ENCODE results near the gene KDM7A.
"Not testable (repeated sequence)": the region's sequence is repeated elsewhere in the genome, so short reads cannot be mapped to it uniquely, and the experiment has no call there.

KDM7A gene, protein sequence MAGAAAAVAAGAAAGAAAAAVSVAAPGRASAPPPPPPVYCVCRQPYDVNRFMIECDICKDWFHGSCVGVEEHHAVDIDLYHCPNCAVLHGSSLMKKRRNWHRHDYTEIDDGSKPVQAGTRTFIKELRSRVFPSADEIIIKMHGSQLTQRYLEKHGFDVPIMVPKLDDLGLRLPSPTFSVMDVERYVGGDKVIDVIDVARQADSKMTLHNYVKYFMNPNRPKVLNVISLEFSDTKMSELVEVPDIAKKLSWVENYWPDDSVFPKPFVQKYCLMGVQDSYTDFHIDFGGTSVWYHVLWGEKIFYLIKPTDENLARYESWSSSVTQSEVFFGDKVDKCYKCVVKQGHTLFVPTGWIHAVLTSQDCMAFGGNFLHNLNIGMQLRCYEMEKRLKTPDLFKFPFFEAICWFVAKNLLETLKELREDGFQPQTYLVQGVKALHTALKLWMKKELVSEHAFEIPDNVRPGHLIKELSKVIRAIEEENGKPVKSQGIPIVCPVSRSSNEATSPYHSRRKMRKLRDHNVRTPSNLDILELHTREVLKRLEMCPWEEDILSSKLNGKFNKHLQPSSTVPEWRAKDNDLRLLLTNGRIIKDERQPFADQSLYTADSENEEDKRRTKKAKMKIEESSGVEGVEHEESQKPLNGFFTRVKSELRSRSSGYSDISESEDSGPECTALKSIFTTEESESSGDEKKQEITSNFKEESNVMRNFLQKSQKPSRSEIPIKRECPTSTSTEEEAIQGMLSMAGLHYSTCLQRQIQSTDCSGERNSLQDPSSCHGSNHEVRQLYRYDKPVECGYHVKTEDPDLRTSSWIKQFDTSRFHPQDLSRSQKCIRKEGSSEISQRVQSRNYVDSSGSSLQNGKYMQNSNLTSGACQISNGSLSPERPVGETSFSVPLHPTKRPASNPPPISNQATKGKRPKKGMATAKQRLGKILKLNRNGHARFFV

DNA sequence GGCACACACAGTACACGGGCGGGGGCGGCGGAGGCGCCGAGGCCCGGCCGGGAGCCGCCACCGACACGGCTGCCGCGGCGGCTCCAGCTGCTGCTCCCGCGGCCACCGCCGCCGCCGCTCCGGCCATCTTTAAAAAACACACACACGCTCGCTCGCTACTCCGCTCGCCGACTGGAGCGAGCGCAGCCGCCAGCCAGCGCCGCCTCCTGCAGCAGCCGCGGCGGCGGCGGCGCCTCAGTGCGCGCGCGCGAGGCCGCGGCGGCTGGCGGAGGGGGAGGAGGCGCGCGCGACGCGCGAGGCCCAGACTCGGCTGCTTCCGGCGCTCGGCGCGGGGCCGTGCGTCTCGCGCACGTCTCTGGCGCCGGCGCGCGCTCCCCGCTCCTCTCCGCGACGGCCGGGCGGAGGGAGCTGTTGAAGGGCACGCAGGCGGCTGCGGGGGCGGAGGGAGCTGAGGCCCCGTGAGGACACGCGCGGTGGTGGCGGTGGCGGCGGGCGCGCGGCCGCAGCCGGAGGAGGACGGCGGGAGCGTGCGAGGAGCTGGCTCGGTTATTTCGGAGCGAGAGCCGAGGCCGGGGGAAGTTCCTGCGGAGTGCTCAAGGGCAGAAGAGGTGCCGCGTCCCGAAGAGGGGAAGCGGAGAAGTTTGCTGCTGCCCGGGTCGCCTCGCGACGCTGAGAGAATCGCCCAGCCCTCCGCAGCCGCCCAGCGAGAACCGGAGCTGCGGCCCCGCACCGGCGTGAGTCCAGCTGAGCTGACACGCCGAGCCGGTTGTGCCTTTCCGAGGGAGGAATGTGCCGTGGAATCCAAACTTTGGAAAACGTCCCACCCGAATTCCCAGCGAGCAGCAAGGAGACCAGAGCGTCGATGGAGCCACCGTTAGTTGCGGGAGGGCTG is at the start of gene KDM7A:
Gene KDM7A (minus strand): TSS at position 173 of the 892 bp plus-strand sequence. CDS start 46 bp downstream, at position 127.
- DNase-seq = peak; percentile 79

DNA sequence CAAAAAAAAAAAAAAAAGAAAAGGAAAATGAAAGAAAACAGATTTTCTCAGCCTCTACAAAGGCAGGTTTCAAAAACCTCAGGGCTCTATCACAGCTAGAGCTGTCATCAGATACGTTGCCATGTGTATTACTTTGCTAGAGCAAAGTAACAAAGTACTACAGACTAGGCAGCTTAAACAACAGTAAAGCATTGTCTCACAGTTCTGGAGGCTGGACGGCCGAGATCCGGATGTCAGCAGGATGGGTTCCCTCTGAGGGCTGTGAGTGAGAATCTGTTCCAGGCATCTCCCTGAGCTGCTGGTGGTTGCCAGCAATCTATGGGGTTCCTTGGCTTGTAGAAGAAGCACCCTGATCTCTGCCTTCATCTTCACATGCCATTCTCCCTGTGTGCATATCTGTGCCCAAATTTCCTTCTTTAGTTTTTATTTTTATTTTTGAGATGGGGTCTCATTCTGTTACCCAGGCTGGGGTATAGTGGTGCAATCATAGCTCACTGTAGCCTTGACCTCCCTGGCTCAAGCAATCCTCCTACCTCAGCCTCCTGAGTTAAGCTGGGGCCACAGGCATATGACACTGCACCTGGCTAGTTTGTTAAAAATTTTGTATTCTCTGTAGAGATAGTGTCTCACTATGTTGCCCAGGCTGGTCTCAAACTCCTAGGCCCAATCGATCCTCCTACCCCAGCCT is 48.9 kb upstream of the KDM7A start:
- DNase-seq = no peak

DNA sequence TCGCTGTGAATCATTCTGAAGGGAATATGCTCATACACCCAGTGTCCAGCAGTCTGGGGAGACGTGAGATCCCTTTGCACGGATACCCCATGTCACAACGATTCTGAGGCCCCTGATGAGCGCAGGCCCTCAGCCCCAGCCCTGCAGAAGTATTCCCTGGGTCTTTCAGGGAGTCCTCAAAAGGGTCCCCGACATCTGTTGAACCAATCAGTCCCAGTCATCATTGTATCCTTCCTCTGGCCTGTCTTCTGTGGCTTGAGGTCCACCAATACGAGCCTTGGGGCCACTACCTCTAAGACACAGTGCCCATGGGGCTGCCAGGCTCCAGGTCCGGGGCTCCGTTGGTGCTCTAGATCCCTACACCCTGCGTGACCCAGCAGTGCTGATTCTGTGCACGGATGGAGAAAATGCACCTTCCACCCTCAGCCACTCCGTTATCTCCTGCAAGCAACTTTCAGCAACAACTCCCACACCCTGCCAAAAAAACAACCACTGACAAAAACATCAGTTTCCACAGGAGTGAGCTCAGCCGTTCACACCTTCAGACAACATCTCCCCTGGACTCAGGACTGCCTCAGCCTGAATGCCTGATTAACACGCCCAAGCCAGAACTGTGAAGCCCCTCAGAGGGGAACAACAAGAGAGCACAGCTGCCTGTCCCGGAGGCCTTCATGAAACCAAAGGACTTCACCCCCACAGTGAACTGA is 46.9 kb upstream of the KDM7A start:
- no peak for DNase-seq

DNA sequence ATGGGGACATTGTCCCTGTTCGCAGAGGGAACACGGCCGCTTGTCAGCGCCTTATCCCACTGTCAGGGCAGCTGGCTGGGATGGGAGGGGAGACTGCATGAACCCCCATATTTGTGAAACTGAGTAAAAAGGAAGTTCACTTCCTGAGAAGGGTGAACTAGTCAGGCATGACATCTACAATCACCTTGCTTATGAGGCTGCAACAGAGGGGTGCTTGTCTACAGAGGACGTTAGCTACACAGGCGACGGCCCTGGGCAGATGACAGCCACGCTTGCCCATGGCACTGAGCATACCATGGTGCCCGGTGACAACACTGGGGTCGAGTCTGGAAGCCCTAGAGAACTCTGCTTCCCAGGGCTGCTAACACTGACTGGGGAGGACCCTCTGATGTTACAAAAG is 46.0 kb upstream of the KDM7A start:
- DNase-seq = no peak

DNA sequence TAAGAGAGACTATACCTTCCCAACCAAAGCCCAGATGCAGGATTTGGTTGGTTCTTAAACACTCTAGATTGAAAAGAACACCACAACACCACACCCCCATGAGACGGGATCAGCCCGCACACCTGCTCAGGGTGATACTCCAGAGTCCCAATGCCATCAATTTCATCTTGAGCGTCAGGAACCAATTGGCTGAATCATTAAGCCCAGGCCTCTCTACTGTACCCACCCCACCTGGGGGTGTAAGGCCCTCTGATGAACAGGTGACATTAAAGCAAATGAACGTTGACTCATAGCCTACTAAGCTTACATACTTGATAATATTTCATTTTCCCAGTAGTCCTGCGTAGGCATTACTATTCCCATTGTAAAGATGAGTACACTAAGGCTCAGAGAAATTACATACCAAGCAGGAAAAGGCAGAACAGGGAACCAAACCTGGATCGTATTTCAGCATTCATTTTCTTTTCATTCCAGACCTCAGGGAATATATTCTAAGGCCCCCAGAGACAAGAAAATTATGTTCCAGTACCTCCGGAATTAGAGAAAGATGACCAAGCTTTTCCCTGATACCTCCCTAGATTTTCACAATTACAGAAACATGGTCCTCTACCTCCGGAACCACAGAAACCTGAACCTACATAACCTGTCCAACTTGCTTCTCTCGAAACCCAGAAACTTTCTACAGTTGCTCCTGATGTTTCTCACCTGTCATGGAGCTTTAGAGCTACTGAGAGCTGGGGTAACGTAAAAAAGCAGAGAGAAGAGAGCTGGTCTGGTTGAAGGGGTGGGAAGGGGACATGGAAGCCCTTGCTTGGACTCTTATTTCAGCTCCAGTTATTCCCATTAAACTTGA is 43.1 kb upstream of the KDM7A start:
- no peak for DNase-seq

DNA sequence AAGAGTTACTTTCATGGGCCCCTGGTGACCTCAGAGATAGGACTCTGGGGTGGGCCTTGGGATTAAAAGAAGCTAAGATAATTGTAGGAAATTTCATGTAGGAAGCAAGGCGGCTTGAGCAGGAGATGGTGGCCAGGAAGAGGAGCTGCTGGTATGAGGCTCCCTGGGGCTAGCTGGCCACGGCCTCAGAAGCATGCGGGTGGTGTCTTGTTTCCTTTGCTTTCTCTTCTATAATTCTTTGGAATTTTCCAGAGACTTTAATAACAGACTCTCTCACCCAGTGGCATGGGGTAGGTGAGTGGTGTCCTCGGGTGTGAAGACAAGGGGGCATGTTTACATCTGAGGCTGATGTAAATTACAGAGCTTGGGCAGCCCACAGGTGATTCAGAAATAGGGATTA is 41.9 kb upstream of the KDM7A start:
- DNase-seq = no peak

DNA sequence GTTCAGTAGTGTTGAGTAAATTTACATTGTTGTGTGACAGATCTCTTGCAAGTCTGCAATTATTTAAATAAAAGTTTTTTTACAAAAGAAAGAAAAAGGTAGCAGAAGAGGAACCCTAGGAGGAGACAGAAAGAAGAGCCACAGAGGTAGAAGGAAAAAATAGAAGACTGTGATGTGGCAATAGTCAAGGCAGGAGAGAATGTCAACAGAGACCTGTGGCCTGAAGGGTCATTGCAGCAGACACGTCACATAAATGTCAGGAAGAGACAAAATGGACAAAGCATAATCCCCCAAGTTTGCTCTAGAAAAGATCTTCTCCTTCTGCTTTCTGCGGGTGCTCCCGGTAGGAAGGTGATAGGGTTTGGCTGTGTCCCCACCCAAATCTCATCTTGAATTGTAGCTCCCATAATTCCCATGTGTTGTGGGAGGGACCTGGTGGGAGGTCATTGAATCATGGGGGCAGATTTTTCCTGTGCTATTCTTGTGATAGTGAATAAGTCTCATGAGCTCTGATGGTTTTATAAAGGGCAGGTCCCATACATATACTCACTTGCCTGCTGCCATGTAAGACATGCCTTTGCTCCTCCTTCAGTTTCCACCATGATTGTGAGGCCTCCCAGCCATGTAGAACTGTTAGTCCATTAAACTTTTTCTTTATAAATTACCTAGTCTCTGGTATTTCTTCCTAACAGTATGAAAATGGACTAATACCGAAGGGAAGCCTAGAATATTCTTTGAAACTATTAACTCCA is 41.1 kb upstream of the KDM7A start:
- DNase-seq = no peak

DNA sequence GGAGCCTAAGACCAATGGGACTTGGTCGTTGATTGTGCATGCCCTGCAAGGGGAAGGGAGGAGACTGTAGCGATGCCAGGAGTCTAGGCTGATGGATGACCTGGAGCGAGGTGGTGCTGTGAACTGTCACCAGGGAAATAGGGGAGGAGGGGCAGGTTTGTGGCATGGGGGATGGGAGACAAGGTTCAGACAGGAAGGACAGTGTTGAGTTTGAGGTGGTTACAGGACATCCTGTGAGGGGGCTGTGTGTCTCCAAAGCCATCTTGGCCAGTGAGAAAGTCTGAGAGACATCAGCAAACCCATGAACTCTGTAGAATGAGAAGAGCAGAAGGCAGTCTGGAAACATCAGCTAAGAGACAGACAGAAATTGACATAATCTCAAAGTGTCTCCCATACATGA is 38.5 kb upstream of the KDM7A start:
- no peak for DNase-seq

DNA sequence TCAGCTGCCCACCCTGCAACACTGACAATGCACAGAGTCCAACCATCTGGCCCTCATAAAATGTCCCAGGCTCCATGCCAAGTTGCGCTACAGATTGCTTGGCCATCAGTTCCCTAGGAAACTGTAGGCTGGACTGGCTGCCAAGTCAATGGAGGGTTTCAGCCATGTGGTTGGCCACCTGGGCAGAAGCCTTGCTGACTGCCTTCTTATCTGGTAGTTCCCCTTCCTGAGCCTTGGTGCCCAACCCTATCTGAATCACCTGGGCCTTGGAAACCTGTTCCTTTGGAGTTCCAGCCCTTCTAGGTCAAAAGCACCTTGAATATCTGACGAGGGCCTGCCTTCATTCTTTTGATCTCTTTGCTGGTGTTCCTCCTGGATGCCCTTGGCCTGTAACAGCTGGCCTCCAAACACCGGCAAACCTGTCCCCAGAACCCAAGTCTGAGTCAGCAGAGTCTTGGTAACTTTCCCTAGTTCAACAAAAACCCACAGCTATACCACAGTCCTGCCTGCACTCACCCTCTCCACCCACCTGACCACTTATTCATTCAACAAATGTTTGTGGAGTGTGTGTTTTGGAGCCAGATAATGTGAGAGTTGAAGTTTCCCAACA is 37.4 kb upstream of the KDM7A start:
- peak; percentile 96 for DNase-seq

DNA sequence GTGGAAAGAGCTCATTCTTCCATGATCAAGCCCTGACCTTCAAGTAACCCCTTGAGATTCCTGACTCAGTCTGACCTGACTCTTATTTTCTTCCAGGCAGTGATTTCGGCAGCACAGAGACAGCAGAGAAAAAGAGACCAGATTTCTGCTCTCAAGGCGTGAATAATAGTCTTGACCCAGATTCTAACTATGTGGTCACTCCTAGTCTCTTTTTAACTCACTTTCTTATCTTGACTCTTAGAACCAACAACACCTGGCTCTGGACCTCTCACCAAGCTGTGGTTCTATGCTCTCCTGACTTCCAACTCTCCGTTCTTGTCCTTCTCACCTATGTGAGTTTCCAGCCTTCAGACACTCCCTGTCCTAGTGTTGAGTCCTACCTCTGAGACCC is 36.9 kb upstream of the KDM7A start:
- peak; percentile 87 for DNase-seq

DNA sequence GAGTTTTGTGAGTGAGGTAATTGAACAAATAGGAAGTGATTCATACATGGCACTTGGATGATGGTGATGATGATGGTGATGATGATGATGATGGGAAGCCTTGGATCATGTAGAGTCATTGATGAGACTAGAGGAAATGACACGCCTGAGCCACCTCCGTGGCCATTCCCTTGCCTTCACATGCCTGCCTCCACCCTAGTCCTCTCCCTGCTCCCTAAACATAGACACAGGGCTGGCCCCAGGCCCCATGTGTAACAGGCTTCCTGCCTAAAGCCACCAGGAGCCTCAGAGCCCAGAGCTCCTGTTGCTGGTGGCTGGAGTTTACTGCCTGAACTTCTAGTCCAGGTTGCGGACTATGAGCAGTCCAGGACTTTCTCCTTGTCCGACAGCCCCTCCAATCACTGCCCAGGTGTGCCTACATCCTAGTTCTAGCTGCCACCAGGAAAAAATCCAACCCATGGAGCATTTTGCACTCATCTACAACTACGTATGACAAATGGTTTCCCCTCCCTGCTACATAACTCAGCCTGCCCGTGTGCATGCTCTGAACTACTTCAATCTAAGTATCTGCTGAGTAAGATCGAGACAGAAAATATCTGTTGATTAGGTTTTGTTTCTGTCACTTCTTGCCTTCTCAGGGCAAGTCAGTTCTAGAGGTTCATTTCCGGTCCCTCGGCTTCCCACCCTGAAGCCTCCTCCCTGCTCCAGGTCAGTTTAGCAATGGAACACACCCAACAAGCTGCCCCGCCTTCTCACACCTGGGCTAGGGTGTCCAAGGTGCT is 35.5 kb upstream of the KDM7A start:
- no peak for DNase-seq

DNA sequence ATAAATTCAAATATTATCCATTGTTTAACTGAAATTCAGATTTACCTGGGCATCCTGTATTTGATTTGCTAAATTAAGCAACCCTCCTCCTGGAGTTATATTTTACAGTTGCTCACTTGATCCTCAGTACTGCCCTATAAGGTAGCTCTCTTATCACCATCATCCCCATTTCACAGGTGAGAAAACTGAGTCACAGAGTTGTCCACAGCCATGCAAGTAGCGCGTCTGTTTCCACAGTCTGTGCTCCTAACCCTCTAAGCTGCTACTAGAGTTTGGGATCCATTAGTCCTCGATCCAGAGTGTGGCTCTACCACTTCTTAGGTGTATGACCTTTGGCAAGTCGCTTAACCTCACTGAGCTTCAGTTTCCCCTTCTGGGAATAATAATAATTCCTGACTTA is 34.9 kb upstream of the KDM7A start:
- no peak for DNase-seq

DNA sequence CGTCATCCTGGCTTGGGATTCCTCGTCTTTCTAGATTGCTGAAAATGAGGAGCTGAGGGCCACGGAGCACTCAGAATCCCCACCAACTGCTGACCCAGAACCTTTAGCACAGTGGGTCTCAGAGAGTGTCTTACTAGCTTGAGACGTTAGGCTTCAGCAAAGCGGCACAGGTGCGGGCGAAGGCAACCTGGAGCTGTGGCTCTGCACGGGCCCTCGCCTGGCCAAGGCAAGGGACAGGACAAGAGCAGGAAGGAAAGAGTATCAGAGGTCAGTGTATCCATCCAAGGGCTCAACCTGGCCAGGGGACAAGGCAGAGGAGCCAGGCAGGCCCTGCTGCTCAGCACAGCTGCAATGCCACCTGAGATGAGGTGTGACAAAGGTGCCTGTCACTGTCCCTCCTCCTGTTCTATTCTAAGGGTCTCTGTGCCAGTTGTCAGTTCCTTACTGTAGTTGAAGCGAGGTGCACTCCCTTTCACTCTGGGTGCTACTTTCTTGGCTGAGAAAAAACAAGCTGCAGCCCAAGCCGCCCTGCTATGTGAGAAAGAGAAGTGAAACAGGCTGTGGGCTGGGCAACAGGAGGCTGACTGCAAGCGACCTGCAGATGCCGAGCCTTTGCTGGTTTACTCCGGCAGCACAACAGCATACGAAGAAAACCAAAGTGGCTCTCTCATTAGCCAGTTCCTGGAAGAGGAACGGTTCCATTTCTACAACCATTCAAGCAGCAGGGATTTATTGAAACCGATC is 33.3 kb upstream of the KDM7A start:
- no peak for DNase-seq

DNA sequence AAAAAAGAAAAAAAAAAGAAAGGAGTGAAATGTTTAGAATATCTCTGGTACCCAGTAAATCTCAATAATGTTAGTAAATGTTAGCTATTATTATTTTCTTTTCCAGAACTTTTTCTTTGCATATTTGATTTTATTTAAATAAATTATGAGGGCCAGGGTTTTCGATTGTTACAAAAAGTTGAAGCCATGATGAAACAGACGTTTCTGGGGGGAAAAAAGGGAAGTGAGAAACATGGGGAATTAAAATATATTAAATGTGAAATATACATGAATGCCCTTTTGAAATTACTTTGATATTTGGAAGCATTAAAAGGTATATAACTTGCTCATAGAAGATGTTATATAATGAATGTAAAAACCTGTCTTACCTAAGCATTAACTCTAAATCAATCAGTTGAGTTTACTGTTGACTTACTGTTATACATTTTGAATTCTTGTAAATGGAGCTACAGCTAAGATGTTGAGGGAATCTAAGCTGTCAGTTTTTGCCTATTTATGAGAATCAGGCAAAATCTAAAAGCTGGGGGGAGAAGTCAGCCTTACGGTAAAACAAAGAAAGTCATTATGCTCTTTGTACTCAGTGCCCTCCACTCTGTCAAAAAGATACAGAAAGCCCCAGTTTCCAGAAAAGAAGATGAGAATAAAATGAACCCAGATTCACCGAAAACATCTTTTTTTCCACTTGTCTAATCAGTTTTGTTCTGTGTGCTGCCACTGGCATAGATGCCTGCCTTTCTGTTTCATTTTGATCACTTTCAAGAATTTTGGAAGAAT is 30.0 kb upstream of the KDM7A start:
- DNase-seq = no peak

DNA sequence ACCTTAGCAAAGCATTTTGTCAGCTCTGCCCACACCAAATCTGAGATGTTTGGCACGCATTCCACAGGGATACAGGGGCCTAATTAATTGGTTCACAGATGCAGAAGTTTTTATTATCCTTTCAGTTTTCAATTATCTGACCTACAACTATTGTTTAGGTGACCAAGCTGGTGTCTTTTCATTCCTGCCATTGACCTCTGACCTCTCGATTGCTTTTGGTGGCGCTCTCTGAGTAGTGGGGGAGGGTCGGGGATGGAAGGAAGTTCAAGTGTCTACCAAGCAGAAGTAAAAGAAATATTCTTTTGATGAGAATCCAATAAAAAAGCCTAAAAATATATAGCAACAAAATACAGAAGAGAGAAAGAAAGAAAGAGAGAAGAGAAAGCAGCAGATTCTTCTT is 28.8 kb upstream of the KDM7A start:
- DNase-seq = no peak

DNA sequence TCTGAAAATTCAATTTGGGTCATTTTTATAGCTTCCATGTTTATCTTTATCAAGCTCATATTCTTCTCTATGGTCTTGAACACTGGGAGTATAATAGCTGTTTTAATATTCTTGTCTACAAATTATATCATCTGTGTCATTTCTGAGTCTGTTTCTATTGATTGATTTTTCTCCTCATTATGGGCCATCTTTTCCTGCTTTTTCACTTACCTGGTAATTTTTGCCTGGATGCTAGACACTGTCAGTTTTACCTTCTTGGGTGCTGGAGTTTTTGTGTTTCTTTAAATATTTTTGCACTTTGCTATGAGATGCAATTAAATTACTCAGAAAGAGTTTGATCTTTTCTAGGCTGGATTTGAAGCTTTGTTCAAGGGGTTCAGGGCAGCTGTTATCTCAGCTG is 26.8 kb upstream of the KDM7A start:
- no peak for DNase-seq

DNA sequence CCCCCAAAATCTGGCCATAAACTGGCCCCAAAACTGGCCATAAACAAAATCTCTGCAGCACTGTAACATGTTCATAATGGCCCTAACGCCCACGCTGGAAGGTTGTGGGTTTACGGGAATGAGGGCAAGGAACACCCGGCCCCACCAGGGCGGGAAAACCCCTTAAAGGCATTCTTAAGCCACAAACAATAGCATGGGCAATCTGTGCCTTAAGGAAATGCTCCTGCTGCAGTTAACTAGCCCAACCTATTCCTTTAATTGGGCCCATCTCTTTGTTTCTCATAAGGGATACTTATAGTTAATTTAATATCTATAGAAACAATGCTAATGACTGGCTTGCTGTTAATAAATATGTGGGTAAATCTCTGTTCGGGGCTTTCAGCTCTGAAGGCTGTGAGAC is 26.2 kb upstream of the KDM7A start:
- not testable (repeated sequence) for DNase-seq
